Suprapubic skin (tissue), 4 donors: ENCODE results near the gene IGLON5. TPM values are rescaled to one million over a fixed set of nuclear protein-coding genes. Genes with fewer than 3 reads are reported as not detected.

Source experiments
- DNase-seq, 2 donors: peaks; one replicate each; pipeline ENCODE4 v3.0.0-alpha.2; 2019; ENCODE audit warnings: low spot score in 2 of 2
- H3K27ac ChIP-seq: fragments of 200-600 bp; sonication (generic); one replicate; pipeline ENCODE4 v1.5.1; 2019
- H3K27me3 ChIP-seq: fragments of 200-600 bp; sonication (generic); one replicate; pipeline ENCODE4 v1.5.1; 2019
- H3K36me3 ChIP-seq: fragments of 200-600 bp; sonication (generic); one replicate; pipeline ENCODE4 v1.5.1; 2019
- H3K4me1 ChIP-seq: fragments of 200-600 bp; sonication (generic); one replicate; pipeline ENCODE4 v1.5.1; 2019
- H3K4me3 ChIP-seq: fragments of 200-600 bp; sonication (generic); one replicate; pipeline ENCODE4 v1.5.1; 2019; ENCODE audit warnings: mild to moderate bottlenecking
- H3K9me3 ChIP-seq: fragments of 200-600 bp; sonication (generic); one replicate; pipeline ENCODE4 v1.5.1; 2019
- EP300 ChIP-seq: sonication (generic); formaldehyde crosslinking; IDR thresholded peaks from one replicate; pipeline ENCODE4 v1.6.1; 2017; ENCODE audit warnings: antibody characterized with exemption
- POLR2A ChIP-seq, 2 donors: fragments of 450-650 bp; IDR thresholded peaks; one replicate each; pipeline ENCODE4 v1.6.1; 2017; ENCODE audit warnings: antibody characterized with exemption in 2 of 2, mild to moderate bottlenecking in 2 of 2, moderate library complexity in 2 of 2
- POLR2AphosphoS5 ChIP-seq, 3 donors: sonication (generic); formaldehyde crosslinking; IDR thresholded peaks; one replicate each; pipeline ENCODE4 v1.6.1; 2017; ENCODE audit warnings: antibody characterized with exemption in 3 of 3
- WGBS: methylation state at CpG from one replicate; pipeline ENCODE4 v1.1.5; 2018; 5-methylcytosine and 5-hydroxymethylcytosine counted together
- total RNA-seq, 4 donors: library from RNA; depleted of rRNA; stranded (reverse); fragments of >200 nt; gene quantifications; one replicate each; pipeline ENCODE4 v1.1.0, GENCODE V29; 2016
- TF ChIP-seq, protein P1 (sequence below), 2 donors: fragments of 200-600 bp in 1 of 2; fragments of 450-650 bp in 1 of 2; sonication (generic) in 1 of 2; IDR thresholded peaks; one replicate each; pipeline ENCODE4 v1.5.1; 2016 to 2019; ENCODE audit warnings: antibody characterized with exemption in 2 of 2, mild to moderate bottlenecking in 1 of 2, moderate library complexity in 1 of 2

Gene IGLON5
- total RNA-seq, 4 donors from 2014 or later: 0.26 TPM; not detected in 3

DNA sequence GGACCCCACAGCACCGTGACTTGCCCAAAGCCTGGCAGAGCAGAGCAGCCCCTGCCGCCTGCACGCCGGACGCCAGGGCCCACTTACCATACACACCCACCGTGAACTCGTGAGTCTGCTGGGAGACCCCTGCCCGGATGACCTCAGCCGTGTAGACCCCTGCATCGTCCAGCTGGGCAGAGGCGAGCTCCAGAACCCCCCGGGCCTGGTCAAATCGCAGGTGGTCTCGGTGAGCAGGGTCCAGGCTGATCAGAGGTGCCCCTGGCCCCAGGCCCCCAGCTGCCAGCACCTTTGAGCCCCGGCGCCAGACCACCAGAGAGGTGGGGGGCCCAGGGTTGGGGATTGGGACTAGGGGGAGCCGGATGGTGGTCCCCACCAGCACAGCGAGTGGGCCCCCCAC lies 29.6 kb downstream of the IGLON5 start:
- no peak for DNase-seq
- no peaks in the 10 kb centered on the region for H3K9me3 ChIP-seq
- H3K36me3 ChIP-seq: peaks cover 13% of the 10 kb centered on the region
- WGBS: 94% methylated on average over 13 of the region's 18 CpGs
- peaks cover 19% of the 10 kb centered on the region for H3K4me1 ChIP-seq
- no peak for TF ChIP-seq EP300
- no peak for TF ChIP-seq POLR2AphosphoS5 (IDR thresholded peaks at IDR 0.05)
- TF ChIP-seq, protein P1, sequence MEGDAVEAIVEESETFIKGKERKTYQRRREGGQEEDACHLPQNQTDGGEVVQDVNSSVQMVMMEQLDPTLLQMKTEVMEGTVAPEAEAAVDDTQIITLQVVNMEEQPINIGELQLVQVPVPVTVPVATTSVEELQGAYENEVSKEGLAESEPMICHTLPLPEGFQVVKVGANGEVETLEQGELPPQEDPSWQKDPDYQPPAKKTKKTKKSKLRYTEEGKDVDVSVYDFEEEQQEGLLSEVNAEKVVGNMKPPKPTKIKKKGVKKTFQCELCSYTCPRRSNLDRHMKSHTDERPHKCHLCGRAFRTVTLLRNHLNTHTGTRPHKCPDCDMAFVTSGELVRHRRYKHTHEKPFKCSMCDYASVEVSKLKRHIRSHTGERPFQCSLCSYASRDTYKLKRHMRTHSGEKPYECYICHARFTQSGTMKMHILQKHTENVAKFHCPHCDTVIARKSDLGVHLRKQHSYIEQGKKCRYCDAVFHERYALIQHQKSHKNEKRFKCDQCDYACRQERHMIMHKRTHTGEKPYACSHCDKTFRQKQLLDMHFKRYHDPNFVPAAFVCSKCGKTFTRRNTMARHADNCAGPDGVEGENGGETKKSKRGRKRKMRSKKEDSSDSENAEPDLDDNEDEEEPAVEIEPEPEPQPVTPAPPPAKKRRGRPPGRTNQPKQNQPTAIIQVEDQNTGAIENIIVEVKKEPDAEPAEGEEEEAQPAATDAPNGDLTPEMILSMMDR (IDR thresholded peaks at IDR 0.05): no peak
- no peak for TF ChIP-seq POLR2A (IDR thresholded peaks at IDR 0.05)
- no peaks in the 10 kb centered on the region for H3K27me3 ChIP-seq
- peak overlapping the region; percentile 69 for H3K4me3 ChIP-seq
- peak overlapping the region; percentile 24 for H3K27ac ChIP-seq

- no peaks in the 10 kb centered on the region for H3K27me3 ChIP-seq
- 51% methylated on average over 3 of the region's 3 CpGs for WGBS
- H3K4me1 ChIP-seq: peaks cover 19% of the 10 kb centered on the region
- peak within 1 kb of the TSS; percentile 24 for H3K27ac ChIP-seq
- peaks cover 23% of the 10 kb centered on the region for H3K36me3 ChIP-seq
- TF ChIP-seq POLR2AphosphoS5 (IDR thresholded peaks at IDR 0.05) (no peak), POLR2A (IDR thresholded peaks at IDR 0.05) (no peak), EP300 (no peak)
- TF ChIP-seq, protein P1 (IDR thresholded peaks at IDR 0.05): no peak
- DNase-seq: no peak
- H3K4me3 ChIP-seq: peak within 1 kb of the TSS; percentile 69
- no peaks in the 10 kb centered on the region for H3K9me3 ChIP-seq
Observed at GRCh38 chr19:51341976-51342580, 30.6 kb downstream of the IGLON5 start, which contains the start of gene VSIG10L. VSIG10L (minus strand) TSS chr19:51342139; CDS start chr19:51342124, 15 bp downstream.

- Histone ChIP-seq H3K9me3 (no peaks in the 10 kb centered on the region), H3K4me3 (no peak overlapping the region), H3K4me1 (peaks cover 19% of the 10 kb centered on the region), H3K27ac (no peak overlapping the region), H3K27me3 (no peaks in the 10 kb centered on the region), H3K36me3 (peaks cover 30% of the 10 kb centered on the region)
- no peak for DNase-seq
- WGBS: 45% methylated on average over 9 of the region's 9 CpGs
- TF ChIP-seq POLR2AphosphoS5 (IDR thresholded peaks at IDR 0.05): no peak
- TF ChIP-seq EP300: no peak
- TF ChIP-seq POLR2A (IDR thresholded peaks at IDR 0.05): no peak
- TF ChIP-seq, protein P1 (IDR thresholded peaks at IDR 0.05): no peak
Observed at GRCh38 chr19:51342631-51343569, 31.5 kb downstream of the IGLON5 start.

- WGBS: 83% methylated on average over 1 of the region's 9 CpGs
- no peak overlapping the region for H3K4me3 ChIP-seq
- no peak overlapping the region for H3K27ac ChIP-seq
- H3K9me3 ChIP-seq: no peaks in the 10 kb centered on the region
- TF ChIP-seq, protein P1 (IDR thresholded peaks at IDR 0.05): no peak
- TF ChIP-seq POLR2A (IDR thresholded peaks at IDR 0.05): no peak
- TF ChIP-seq EP300: no peak
- no peak for TF ChIP-seq POLR2AphosphoS5 (IDR thresholded peaks at IDR 0.05)
- H3K4me1 ChIP-seq: peaks cover 3% of the 10 kb centered on the region
- no peak for DNase-seq
- H3K27me3 ChIP-seq: no peaks in the 10 kb centered on the region
- H3K36me3 ChIP-seq: peaks cover 42% of the 10 kb centered on the region
Observed at GRCh38 chr19:51345076-51345620, 33.7 kb downstream of the IGLON5 start.

GRCh38 chr19:51346742-51347141 lies 35.3 kb downstream of the IGLON5 start:
- WGBS: no CpG with 5 or more reads among the region's 17 CpGs
- H3K27me3 ChIP-seq: no peaks in the 10 kb centered on the region
- H3K4me3 ChIP-seq: no peak overlapping the region
- H3K27ac ChIP-seq: no peak overlapping the region
- DNase-seq: no peak
- H3K9me3 ChIP-seq: no peaks in the 10 kb centered on the region
- no peaks in the 10 kb centered on the region for H3K4me1 ChIP-seq
- H3K36me3 ChIP-seq: peaks cover 58% of the 10 kb centered on the region
- TF ChIP-seq, protein P1 (IDR thresholded peaks at IDR 0.05): no peak
